Measurements from ENCODE around the gene KIAA0753.

KIAA0753 gene

DNA sequence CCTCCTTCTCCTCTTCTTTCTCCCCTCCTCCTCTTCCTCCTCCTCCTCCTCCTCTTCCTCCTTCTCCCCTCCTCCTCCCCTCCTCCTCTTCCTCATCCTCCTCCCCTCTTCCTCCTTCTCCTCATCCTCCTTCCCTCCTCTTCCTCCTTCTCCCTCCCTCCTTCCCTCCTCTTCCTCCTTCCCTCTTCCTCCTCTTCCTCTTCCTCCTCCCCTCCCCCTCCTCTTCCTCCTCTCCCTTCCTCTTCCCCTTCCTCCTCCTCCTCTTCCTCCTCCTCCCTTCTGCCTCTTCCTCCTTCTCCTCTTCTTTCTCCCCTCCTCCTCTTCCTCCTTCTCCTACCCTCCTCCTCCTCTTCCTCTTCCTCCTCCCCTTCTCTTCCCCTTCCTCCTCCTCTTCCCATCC is 79.1 kb downstream of the KIAA0753 start:
- Histone ChIP-seq H3F3A (ENCODE audit: insufficient read depth) (no peaks in the 10 kb centered on the region), H3K36me3 (ENCODE audit: low read length) (no peaks in the 10 kb centered on the region), H3K9ac (ENCODE audit: low read length) (no peak overlapping the region), H3K9me2 (replicated peaks; ENCODE audit: insufficient read depth, low read length) (no peaks in the 10 kb centered on the region), H2AFZ (ENCODE audit: low read depth, low read length, severe bottlenecking) (no peak overlapping the region), H3K27ac (ENCODE audit: low read depth, low read length) (no peak overlapping the region), H3K79me2 (ENCODE audit: insufficient read depth, low read length) (no peaks in the 10 kb centered on the region), H3K27me3 (ENCODE audit: low read length) (no peaks in the 10 kb centered on the region), H3K4me2 (ENCODE audit: low read depth, low read length, poor library complexity, severe bottlenecking) (no peak overlapping the region), H4K20me1 (ENCODE audit: low read depth, low read length) (no peaks in the 10 kb centered on the region), H3K4me3 (ENCODE audit: insufficient read depth, low read length, poor library complexity, severe bottlenecking) (no peak overlapping the region), H3K9me3 (ENCODE audit: insufficient read depth, low read length) (no peaks in the 10 kb centered on the region)
- TF ChIP-seq EZH2phosphoT487 (conservative IDR thresholded peaks at IDR 0.05; ENCODE audit: low read length) (no peak), CTCF (IDR thresholded peaks at IDR 0.05; ENCODE audit: insufficient read depth, low read length, poor library complexity, severe bottlenecking) (no peak)

GRCh38 chr17:6560496-6560895 is 80.0 kb downstream of the KIAA0753 start:
- Histone ChIP-seq H3F3A (ENCODE audit: insufficient read depth) (no peaks in the 10 kb centered on the region), H3K4me3 (ENCODE audit: insufficient read depth, low read length, poor library complexity, severe bottlenecking) (no peak overlapping the region), H2AFZ (ENCODE audit: low read depth, low read length, severe bottlenecking) (no peak overlapping the region), H3K36me3 (ENCODE audit: low read length) (no peaks in the 10 kb centered on the region), H3K79me2 (ENCODE audit: insufficient read depth, low read length) (no peaks in the 10 kb centered on the region), H3K9me3 (ENCODE audit: insufficient read depth, low read length) (no peaks in the 10 kb centered on the region), H4K20me1 (ENCODE audit: low read depth, low read length) (no peaks in the 10 kb centered on the region), H3K4me2 (ENCODE audit: low read depth, low read length, poor library complexity, severe bottlenecking) (no peak overlapping the region), H3K9ac (ENCODE audit: low read length) (no peak overlapping the region), H3K27ac (ENCODE audit: low read depth, low read length) (no peak overlapping the region), H3K9me2 (replicated peaks; ENCODE audit: insufficient read depth, low read length) (no peaks in the 10 kb centered on the region), H3K27me3 (ENCODE audit: low read length) (no peaks in the 10 kb centered on the region)
- no peak for TF ChIP-seq EZH2phosphoT487 (conservative IDR thresholded peaks at IDR 0.05; ENCODE audit: low read length)
- TF ChIP-seq CTCF (IDR thresholded peaks at IDR 0.05; ENCODE audit: insufficient read depth, low read length, poor library complexity, severe bottlenecking) = no peak

- Histone ChIP-seq H3K9me2 (replicated peaks; ENCODE audit: insufficient read depth, low read length) (no peaks in the 10 kb centered on the region), H2AFZ (ENCODE audit: low read depth, low read length, severe bottlenecking) (no peak overlapping the region), H3K27me3 (ENCODE audit: low read length) (no peaks in the 10 kb centered on the region), H3K27ac (ENCODE audit: low read depth, low read length) (no peak overlapping the region), H3K9ac (ENCODE audit: low read length) (no peak overlapping the region), H3K4me3 (ENCODE audit: insufficient read depth, low read length, poor library complexity, severe bottlenecking) (no peak overlapping the region), H3K4me2 (ENCODE audit: low read depth, low read length, poor library complexity, severe bottlenecking) (no peak overlapping the region), H4K20me1 (ENCODE audit: low read depth, low read length) (no peaks in the 10 kb centered on the region), H3K79me2 (ENCODE audit: insufficient read depth, low read length) (no peaks in the 10 kb centered on the region), H3F3A (ENCODE audit: insufficient read depth) (no peaks in the 10 kb centered on the region), H3K9me3 (ENCODE audit: insufficient read depth, low read length) (no peaks in the 10 kb centered on the region), H3K36me3 (ENCODE audit: low read length) (no peaks in the 10 kb centered on the region)
- no peak for TF ChIP-seq CTCF (IDR thresholded peaks at IDR 0.05; ENCODE audit: insufficient read depth, low read length, poor library complexity, severe bottlenecking)
- TF ChIP-seq EZH2phosphoT487 (conservative IDR thresholded peaks at IDR 0.05; ENCODE audit: low read length) = no peak
Measured at GRCh38 chr17:6559753-6560215, 80.7 kb downstream of the KIAA0753 start.
